Stimulated activated CD4-positive, alpha-beta T cell treated with anti-CD3 and anti-CD28 coated beads, Interleukin-12 subunit alpha, Interleukin-12 subunit beta, amount 100 ng/mL, for 4 hours (primary cell): Measurements from ENCODE around the gene SHISA4.
"Not testable (repeated sequence)": the region's sequence is repeated elsewhere in the genome, so short reads cannot be mapped to it uniquely, and the experiment has no call there.

Experiments
- DNase-seq: peaks from one replicate; pipeline ENCODE4 v3.0.0-alpha.2; 2020

The SHISA4 gene, protein sequence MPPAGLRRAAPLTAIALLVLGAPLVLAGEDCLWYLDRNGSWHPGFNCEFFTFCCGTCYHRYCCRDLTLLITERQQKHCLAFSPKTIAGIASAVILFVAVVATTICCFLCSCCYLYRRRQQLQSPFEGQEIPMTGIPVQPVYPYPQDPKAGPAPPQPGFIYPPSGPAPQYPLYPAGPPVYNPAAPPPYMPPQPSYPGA

GRCh38 chr1:201888282-201889089 is at the start of gene SHISA4:
TSS of gene SHISA4 (plus strand) at chr1:201888898. CDS start at chr1:201888995, 97 bp downstream.
- peak; percentile 6 for DNase-seq

- DNase-seq, result not testable (repeated sequence)
Observed at GRCh38 chr1:201839089-201839488, 49.6 kb upstream of the SHISA4 start.

- DNase-seq, result no peak
Observed at GRCh38 chr1:201840055-201840454, 48.6 kb upstream of the SHISA4 start.

DNA sequence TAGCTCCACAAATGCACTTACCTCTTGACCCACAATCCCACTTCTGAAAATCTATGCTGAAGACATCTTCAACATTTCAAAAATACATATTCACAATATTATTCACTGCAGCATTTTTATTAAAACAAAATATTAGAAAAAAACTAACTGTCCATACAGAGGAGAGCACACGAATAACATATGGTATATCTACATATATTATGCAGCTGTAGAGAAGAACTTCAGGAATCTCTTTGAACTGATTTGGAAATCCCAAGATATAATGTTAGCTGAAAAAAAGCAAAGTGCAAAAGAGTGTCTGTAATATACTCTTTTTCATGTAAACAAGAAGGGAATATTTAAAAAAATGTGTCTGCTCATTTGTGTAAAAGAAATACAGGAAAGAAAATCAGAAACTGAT is 48.2 kb upstream of the SHISA4 start:
- DNase-seq, result no peak

DNA sequence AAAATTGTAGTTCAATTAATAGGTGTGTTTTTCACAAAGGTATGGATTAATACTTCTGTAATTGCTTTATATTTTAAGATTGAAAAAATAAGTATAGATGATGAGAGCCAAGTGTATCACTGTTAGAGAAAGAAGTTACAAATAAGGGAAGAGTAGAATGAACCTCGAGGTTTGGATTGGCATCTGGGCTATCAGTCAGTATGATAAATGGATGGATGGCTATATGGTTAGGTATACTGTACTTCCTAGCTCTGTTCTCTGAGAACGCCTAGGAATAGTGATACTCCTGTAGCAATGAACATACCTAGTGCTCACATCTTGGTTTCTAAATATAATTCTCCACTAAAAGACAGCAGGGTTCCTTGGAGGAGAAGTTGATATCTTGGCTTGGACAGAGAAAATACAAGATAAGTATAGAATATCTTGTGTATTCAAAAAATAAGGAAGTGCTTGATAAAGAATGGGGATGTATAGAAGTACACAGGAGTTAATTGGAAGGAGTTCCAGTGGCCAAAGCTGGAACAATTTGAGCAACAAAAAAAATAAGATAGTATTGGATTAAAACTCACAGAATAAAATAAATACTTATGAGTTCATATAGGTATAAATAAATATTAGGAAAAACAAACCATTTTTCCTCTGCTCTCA is 47.3 kb upstream of the SHISA4 start:
- no peak for DNase-seq

DNA sequence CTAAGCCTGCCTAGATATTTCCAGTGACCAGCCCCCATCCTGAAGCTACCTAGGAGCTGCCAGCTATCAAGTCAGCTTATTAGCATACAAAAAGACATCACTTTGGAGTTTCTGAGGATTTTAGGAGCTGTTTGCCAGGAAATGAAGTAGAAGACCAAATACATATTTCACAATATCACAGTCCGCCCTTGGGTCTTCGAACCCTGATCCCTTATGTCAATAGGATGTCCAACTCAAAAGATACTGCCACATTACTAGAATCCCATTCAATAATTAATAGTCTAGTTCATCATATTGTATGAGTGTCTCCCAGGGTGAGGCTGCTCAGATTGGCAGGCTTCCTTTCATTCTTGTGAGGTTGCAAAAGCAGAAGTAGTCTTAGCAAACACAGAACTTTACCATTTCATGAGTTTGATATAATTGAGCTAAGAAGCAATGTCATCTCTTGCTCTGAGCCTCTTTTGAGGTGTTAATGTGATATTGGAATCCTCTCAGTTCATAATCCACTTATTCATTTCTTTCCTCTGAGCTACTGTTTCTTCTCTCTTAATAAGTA is 46.1 kb upstream of the SHISA4 start:
- no peak for DNase-seq

GRCh38 chr1:201845331-201846083 is 43.2 kb upstream of the SHISA4 start:
- no peak for DNase-seq

DNA sequence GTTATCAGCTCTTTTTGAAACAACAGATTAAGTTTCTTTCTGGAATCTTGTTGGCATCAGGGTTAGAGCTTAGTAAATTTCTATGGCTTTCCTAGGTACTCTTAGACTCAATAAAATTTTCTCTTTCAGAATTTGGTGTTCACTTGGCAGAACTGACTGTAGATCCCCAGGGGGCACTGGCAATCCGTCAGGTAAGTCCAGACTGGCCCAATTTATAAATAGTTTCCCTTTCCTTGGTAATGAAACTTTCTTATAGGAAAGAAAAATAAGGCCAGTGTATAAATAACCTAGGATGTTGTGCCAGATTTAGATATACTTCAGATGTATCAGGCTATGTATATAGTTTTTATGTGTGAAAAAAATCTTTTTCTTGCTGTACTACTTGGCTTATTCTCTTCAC is 41.5 kb upstream of the SHISA4 start:
- no peak for DNase-seq

- DNase-seq, result no peak
Observed at GRCh38 chr1:201848230-201848629, 40.5 kb upstream of the SHISA4 start.

GRCh38 chr1:201849372-201850052 is 39.2 kb upstream of the SHISA4 start:
- no peak for DNase-seq

- no peak for DNase-seq
Observed at GRCh38 chr1:201850053-201850397, 38.7 kb upstream of the SHISA4 start.

GRCh38 chr1:201851949-201852348 is 36.7 kb upstream of the SHISA4 start:
- no peak for DNase-seq

DNA sequence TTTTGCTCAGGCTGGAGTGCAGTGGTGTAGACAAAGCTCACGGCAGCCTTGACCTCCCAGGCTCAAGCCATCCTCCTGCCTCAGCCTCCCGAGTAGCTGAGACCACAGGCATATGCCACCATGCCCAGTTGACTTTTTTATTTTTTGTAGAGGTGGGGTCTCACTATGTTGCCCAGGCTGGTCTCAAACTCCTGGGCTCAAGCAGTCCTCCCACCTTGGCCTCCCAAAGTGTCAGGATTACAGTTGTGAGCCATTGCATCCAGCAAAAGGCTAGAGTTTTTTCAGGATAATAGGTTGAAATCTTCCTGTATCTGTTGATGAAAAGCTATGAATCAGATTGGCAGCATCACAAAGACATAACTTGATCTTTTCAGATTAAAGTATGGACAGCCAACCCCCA is 32.0 kb upstream of the SHISA4 start:
- not testable (repeated sequence) for DNase-seq

- DNase-seq, result no peak
Observed at GRCh38 chr1:201859424-201859823, 29.3 kb upstream of the SHISA4 start.

GRCh38 chr1:201861448-201861847 is 27.2 kb upstream of the SHISA4 start:
- no peak for DNase-seq

GRCh38 chr1:201870397-201870796 is 18.3 kb upstream of the SHISA4 start:
- DNase-seq, result no peak

DNA sequence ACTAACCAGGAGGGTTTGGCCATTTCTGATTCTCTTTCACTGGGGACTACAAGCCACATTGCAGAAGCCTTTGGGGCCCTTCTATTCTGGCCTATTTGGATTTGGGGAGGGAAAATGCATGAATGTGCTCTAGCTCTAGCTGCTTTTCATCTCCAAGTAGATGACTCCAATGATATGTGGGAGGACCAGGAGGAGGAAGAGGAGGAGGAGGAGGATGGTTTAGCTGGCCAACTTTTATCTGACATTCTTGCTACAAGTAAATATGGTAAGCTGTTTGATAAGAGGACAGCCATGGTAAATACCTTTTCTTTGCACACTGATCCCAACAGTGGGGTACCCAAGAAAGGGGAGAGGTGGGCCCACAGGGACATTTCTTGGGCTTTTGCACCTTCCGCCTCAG is 14.0 kb upstream of the SHISA4 start:
- DNase-seq, result no peak

GRCh38 chr1:201876148-201876818 is 12.4 kb upstream of the SHISA4 start:
- no peak for DNase-seq

GRCh38 chr1:201877877-201878401 is 10.8 kb upstream of the SHISA4 start:
- DNase-seq, result no peak

DNA sequence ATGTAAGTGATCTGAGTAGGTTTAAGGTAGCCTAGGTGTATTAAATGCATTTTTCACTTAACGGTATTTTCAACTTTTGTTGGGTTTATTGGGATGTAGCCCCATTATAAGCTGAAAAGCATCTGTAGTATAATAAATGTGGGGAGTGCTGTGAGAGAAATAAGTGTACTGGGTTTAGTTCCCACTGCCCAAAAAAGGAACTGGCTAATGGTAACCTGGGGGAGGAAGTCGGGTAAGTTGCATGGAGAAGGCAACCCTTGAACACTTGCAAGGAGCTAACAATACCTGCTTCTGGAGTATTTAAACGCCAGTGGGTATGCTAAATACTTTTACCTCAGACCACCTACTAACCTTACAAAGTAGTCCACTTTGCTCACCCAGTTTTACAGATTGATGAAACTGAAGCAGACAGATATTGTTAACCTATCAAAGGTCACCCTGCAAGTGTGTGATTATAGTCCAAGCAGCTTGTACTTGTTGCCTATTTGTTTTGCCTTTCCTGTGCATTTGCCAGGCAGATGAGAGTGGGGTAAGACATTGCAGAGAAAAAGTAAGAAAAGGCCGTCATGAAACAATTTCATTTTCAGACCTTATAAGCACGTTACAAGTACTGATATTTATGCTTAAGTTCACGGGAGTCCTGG is 7.6 kb upstream of the SHISA4 start:
- no peak for DNase-seq

GRCh38 chr1:201881617-201882016 is 7.1 kb upstream of the SHISA4 start:
- DNase-seq, result no peak
